GM12874 (cell line): ENCODE results near the gene GFPT2.

ENCODE experiments used
- CTCF ChIP-seq: IDR thresholded peaks from 2 replicates; pipeline ENCODE4 v1.5.1; 2011; ENCODE audit warnings: low read depth, mild to moderate bottlenecking, control low read depth, low read length, moderate library complexity; ENCODE audit not compliant: insufficient read depth

The GFPT2 gene

GRCh38 chr5:180335614-180336233, 17.4 kb downstream of the GFPT2 start:
- TF ChIP-seq CTCF, result no peak

GRCh38 chr5:180334751-180335613, 18.2 kb downstream of the GFPT2 start:
- TF ChIP-seq CTCF, result no peak

- no peak for TF ChIP-seq CTCF
Measured at GRCh38 chr5:180334176-180334575, 19.0 kb downstream of the GFPT2 start.

GRCh38 chr5:180333661-180334060, 19.5 kb downstream of the GFPT2 start:
- TF ChIP-seq CTCF, result no peak

GRCh38 chr5:180332861-180333260, 20.3 kb downstream of the GFPT2 start:
- TF ChIP-seq CTCF, result no peak

DNA sequence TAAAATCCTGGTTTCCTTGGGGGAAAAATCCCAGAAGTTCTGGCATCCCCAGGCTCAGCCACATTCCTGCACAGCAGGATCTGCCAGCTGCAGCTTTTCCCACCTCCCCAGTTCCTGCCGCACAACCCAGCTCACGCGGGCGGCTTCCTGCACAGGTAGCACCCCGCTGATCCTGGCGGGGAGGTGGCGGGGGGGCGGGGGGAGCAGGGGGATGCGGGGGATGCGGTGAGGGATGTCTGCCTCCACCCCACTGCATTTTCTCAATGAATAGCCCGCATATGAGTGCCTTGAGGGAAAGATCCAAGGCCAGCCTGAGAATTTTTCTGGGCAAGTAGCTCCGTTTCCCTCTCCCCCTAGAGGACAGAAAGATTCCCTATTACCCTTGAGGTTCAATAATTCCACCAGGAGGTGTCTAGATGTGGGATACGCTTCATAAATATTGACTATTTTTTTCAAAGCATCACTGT, 21.1 kb downstream of the GFPT2 start:
- no peak for TF ChIP-seq CTCF

DNA sequence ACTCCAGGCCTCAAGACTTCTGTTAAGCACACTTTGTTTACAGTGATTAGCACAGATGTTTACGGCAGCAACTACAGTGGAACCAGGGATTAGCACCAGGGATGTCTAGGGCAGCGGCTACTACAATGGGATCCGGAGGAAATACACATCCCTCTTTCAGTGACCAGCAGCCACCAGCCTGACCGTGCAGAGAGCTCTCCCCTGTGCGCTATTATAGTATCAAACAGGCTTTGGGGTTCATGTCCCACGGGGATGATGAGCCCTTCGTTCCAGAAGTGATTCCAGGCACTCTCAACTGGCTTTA, 21.5 kb downstream of the GFPT2 start:
- TF ChIP-seq CTCF, result no peak
